NCI-H2227 (cell line): ENCODE results near the gene NR2F2.

Source experiments
- DNase-seq: peaks from one replicate; lab custom pipeline; 2025; ENCODE audit not compliant: unreplicated experiment; lab: John Stamatoyannopoulos, UW

Gene NR2F2

GRCh38 chr15:96331144-96331944, 844 bp downstream of the NR2F2 start:
- no peak for DNase-seq

GRCh38 chr15:96331945-96332636, 1.6 kb downstream of the NR2F2 start:
- no peak for DNase-seq

GRCh38 chr15:96332637-96333121, 2.2 kb downstream of the NR2F2 start:
- no peak for DNase-seq

GRCh38 chr15:96333131-96334016, 2.9 kb downstream of the NR2F2 start:
- DNase-seq = no peak

- no peak for DNase-seq
These were observed 3.7 kb downstream of the NR2F2 start for GRCh38 chr15:96334017-96334704.

GRCh38 chr15:96334705-96335410, 4.4 kb downstream of the NR2F2 start:
- DNase-seq = no peak

- DNase-seq = no peak
These were observed 5.0 kb downstream of the NR2F2 start for GRCh38 chr15:96335411-96336024.

- DNase-seq = no peak
These were observed 5.7 kb downstream of the NR2F2 start for GRCh38 chr15:96336108-96336595.

GRCh38 chr15:96336596-96337364, 6.3 kb downstream of the NR2F2 start:
- peak; percentile 52 for DNase-seq

GRCh38 chr15:96337365-96338023, 7.0 kb downstream of the NR2F2 start:
- DNase-seq = no peak

- no peak for DNase-seq
These were observed 7.7 kb downstream of the NR2F2 start for GRCh38 chr15:96338074-96338765.

- no peak for DNase-seq
These were observed 8.5 kb downstream of the NR2F2 start for GRCh38 chr15:96338766-96339618.

- no peak for DNase-seq
These were observed 9.3 kb downstream of the NR2F2 start for GRCh38 chr15:96339619-96340347.

GRCh38 chr15:96340348-96340597, 9.8 kb downstream of the NR2F2 start:
- DNase-seq = no peak

- DNase-seq = peak; percentile 66
These were observed 10.4 kb downstream of the NR2F2 start for GRCh38 chr15:96340598-96341512.
